G401.6 (cell line): ENCODE measurements around the gene FOXA3.
A peak's percentile ranks its signal among the peaks of the same experiment; 100 is the strongest.
"Not testable (repeated sequence)": the region's sequence is repeated elsewhere in the genome, so short reads cannot be mapped to it uniquely, and the experiment has no call there.

Experiments
- FAIRE-seq: peaks from 2 replicates; lab custom pipeline; 2012; peaks lifted over from hg19 to GRCh38; lab: Jason Lieb, UNC

The FOXA3 gene

DNA sequence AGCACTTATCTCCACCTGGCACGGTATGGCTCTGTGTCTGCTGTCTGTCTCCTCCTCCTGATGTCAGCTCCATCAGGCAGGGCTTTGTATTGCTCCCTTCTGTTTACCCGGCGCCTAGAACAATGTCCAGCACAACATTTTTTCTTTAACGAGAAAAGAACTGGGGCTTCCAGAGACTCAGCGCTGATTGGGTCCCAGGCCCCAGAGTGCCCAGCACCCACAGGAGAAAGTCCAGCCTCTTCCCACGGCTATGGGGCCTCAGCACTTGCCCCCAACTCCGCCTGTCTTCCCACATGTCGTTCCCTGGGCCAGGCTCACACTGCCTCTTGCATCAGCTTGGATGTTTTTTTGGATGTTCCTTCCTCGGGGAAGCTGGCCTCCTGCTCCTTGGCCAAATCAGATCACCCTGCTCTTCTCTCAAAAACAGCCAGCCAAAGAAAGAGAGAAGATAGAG is 31.4 kb downstream of the FOXA3 start:
- no peak for FAIRE-seq

DNA sequence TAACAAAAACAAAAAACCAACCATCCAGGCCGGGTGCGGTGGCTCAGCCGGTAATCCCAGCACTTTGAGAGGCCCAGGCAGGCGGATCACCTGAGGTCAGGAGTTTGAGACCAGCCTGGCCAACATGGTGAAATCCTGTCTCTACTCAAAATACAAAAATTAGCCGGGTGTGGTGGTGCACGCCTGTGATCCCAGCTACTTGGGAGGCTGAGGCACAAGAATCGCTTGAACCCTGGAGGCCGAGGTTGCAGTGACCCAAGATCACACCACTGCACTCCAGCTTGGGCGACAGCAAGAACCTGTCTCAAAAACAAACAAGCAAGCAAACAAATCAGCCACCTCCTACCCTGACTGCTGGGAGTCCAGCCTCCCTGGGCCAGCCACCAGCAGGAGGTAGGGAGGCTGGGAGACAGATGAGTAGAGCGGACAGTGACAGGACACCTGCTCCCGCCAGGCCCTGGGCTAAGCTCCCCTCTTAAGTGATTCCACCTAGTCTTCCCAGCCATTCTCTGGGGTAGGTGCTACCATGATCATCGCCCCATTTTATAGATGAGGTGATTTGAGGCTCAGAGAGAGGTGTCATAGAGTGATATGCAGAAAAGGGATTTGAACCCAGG is 32.0 kb downstream of the FOXA3 start:
- FAIRE-seq = not testable (repeated sequence)

DNA sequence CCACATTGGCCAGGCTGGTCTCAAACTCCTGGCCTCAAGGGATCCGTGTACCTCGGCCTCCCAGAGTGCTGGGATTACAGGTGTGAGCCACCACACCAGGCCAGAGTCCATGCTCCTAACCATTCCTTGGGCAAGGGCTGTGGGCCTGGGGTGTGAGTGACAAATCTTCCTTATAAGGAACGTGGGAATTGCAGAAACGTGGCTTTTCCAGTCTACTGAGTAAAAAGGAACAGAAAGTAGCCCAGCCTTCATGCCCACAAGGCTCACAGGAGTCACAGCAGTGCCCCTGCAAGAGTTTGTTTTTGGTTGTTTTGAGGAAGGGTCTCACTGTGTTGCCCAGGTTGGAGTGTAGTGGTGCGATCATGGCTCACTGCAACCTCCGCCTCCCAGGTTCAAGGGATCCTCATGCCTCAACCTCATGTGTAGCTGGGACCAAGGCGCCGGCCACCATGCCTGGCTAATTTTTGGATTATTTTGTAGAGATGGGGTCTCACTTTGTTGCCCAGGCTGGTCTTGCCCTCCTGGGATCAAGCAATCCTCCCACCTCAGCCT is 33.2 kb downstream of the FOXA3 start:
- no peak for FAIRE-seq

DNA sequence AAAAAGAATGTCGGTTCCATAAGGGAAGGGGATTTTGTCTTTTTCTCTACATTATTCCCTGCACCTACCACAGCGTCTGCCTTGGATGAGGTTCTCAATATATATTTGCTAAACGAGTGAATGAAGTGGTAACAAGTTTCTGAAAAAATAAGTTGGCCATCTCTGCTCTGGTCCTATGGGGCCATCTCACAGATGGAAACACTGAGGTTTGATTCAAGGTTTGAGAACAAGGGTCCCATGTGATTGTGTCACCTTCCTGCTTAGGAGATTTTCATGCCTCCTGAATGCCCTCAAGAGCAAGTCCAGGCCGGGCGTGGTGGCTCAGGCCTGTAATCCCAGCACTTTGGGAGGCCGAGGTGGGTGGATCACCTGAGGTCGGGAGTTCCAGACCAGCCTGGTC is 35.1 kb downstream of the FOXA3 start:
- FAIRE-seq = no peak

DNA sequence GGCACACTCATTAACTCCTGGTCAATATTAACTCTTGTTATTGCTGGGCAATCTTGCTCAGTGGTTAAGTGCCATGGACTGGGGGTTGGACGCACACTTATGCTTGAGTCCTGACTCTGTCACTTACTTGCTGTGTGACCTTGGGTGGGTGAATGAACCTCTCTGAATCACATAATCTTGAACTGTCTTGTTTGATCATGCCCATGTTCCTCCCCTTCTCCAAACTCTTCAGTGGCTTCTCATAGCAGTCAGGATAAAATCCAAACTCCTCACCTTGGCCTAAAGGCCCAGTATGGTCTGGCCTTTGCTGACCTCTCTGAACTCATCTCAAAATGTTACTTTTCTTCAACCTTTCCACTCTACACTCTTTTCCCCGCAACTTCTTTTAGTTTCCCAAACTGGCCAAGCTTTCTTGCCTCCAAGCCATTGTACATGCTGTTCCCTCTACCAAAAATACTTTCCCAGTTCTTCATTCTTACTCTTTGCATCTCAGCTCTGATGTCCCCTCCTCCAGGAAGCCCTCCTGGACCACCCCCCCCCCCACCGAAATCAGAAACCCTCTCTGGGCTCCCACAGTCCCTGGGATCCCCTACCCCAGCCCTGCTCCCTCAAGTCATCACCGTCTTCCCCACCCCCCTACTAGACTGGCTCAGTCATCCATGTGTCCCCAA is 35.9 kb downstream of the FOXA3 start:
- no peak for FAIRE-seq

DNA sequence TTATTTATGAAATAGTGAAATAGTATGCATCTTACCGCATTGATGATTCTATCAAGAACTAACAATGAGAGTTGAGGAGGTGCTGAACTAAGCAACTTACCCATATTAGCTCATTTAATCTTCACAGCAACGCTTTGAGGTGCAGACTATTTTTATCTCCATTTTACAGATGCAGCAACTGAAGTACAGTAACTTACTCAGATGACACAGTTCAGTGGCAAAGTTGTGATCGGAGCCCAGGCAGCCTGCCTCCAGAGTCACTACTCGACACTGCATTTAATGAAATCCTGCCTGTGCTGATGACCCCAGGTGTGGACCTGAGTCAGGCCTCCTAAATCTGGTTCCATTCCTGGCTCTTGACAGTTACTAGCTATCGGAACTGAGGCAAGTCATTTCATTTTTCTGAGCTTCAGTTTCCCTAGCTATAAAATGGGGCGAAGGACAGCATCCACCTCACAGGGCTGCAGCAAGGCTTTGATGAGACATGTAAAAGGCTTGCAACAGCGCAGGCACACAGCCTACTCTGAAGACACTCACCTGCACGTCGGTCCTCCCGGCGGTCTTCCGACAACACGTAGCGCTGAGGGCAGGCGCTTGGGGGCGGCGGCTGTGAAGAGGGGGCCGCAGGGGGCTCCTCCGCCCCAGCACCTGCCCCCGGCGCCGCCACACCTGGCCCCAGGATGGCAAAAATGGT is 36.8 kb downstream of the FOXA3 start:
- no peak for FAIRE-seq

DNA sequence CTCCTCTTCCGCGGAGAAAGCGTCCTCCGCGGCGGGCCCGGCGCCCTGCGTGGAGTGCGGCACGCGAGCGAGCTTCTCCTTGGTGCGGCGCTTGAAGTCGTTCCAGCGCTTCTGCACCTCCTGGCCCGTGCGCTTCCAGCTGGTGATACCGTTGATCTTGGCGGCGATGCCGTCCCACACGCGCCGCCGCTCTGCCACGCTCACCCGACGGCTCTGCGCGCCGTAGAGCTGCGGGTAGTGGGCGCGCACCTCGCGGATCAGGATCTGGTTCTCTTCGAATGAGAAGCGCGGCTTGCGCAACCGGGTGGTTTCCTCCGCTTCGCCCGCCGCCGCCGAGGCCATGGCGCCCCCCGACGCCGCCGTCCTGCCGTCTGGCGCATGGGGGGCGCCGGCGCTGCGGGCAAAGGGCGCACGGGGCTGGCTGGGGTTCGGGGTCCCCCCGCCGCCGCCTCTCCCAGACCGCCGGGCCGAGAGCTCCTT is 37.3 kb downstream of the FOXA3 start:
- no peak for FAIRE-seq

DNA sequence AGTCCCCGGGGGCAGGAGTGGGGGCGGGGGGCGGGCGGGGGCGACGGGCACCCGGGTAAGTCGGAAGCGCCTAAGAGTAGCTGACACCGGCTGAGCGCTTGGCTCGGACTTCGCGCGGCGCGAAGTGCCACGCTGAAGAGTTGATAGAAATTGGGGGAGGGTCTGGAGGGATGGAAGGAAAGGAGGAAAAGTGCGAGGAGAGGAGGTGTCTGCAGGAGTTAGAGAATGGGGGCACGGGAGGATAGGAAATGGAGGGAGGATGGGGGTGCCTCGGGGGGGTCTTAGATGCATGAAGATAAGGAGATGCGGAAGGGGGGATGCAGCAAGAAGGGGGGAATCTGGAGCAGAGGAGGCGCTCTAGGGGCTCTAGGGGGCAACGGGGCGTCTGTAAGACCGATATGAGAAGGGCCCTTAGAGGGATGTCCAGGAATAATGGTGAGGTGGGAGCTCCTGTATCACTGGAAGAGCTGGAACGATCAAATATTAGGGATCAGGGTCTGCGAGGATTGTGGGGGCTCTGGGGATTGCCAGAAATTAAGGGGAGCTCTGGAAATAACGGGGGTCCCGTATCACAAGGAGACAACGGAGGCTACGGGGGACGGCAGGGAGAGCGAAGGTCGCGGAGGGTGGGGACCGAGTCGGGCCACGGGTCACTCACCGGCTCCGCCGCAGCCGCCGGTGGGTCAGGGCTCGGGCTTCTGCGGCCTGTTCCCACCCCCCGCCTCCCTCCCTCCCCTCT is 38.0 kb downstream of the FOXA3 start, which contains the start of gene MYPOP:
TSS of gene MYPOP (minus strand) at position 702 of the 739 bp plus-strand sequence. CDS start 840 bp downstream, outside the sequence.
- FAIRE-seq = no peak

DNA sequence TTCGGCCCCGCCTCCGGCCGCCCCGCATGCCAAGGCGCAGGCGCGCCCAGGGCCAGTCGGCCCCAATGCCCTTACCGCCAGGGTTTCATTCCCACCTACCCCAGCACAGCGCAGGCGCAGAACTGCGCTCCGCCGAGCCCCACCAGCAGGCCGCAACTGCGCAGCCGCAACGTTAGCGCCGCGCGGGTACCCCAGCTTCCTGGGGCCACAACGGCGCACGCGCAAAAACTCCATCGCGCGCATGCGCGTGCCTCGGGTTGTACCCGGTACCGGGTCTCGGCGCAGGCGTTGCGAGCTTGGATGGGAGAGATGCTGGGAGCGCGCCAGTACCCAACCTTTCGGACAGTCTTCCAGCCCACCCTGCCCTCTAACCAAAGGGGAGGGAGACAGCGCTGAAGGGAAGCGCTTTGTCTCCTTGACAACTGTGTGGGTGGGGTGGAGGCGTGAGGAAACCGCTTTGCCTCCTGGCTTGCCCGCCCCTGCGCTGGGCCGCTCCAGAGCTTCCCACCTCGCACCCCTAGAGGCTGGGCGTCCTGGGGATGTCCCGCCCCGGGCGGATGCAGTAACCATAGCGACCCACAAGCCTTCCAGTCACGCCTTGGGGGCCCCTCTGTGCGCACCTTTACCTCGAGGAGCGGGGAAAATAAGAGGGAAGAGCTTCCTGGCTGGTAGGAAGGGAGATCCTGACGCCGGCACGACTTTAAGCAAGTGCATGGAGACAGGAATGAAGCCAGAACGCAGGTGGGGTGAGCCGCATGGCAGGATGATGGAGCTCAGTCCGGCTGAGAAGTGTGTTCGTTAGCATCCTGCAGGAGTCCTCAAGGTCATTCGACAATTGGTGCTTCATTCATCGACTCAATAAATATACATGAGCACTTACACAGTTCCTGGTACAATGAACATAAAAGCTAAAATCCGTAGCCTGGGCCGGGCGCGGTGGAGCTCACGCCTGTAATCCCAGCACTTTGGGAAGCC is 38.8 kb downstream of the FOXA3 start:
- FAIRE-seq = peak; percentile 94

DNA sequence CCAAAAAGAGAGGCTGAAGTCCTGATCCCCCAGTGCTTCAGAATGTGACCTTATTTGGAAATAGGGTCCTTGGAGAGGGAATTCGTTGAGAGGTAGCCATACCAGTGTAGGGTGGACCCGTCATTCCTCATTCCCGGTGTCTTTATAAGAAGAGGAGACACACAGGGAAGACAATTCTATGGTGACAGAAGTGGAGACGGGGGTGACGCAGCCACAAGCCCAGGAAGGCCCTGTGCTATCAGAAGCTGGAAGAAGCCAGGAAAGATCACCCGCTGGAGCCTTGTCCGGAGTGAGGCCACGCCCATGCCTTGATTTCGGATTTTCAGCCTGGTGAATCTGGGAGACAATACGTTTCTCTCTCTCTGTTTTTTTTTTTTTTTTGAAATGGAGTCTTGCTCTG is 40.9 kb downstream of the FOXA3 start:
- no peak for FAIRE-seq

DNA sequence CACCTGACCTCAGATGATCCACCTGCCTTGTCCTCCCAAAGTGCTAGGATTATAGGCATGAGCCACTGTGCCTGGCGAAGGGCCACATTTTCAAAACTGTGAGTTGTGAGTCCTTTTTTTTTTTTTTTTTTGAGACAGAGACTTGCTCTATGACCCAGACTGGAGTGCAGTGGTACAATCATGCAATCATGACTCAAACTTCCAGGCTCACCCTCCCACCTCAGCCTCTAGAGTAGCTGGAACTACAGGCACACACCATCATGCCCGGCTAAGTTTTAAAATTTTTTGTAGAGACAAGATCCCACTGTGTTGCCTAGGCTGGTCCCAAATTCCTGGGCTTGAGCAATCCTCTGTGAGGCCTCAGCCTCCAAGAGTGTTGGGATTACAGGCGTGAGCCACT is 42.1 kb downstream of the FOXA3 start:
- no peak for FAIRE-seq

DNA sequence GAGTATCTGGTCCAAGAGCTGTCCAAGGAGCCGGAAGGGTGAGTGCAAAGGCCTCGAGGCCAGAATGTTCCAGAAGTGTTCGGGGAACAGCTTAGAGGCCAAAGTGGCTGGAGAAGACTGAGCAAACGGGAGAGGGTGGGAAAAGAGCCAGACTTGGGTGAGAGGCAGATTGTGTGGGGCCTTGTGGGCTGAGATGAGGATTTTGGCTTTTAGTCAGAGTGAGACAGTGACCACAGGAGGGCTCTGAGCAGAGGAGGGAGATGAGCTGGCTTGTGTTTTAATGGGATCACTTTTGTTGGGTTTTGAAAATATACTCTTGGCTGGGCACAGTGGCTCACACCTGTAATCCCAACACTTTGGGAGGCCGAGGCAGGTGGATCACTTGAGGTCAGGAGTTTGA is 44.8 kb downstream of the FOXA3 start:
- FAIRE-seq = no peak

DNA sequence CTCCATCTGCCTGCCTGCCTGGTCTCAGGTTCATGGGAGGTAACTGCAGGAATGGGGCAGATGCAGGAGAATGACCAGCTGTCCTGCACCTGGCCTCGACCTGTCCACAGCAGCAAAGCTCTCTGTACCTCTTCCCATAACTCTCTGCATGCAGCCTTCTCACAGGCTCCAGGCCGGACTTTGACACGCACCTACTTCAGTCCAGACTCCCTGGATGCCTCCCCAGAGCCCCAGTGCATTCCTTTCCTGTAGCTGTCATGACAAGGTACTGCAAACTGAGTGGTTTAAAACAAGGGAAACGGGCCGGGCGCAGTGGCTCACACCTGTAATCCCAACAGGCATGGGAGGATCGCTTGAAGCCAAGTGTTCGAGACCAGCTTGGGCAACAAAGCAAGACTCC is 47.2 kb downstream of the FOXA3 start:
- FAIRE-seq = no peak

DNA sequence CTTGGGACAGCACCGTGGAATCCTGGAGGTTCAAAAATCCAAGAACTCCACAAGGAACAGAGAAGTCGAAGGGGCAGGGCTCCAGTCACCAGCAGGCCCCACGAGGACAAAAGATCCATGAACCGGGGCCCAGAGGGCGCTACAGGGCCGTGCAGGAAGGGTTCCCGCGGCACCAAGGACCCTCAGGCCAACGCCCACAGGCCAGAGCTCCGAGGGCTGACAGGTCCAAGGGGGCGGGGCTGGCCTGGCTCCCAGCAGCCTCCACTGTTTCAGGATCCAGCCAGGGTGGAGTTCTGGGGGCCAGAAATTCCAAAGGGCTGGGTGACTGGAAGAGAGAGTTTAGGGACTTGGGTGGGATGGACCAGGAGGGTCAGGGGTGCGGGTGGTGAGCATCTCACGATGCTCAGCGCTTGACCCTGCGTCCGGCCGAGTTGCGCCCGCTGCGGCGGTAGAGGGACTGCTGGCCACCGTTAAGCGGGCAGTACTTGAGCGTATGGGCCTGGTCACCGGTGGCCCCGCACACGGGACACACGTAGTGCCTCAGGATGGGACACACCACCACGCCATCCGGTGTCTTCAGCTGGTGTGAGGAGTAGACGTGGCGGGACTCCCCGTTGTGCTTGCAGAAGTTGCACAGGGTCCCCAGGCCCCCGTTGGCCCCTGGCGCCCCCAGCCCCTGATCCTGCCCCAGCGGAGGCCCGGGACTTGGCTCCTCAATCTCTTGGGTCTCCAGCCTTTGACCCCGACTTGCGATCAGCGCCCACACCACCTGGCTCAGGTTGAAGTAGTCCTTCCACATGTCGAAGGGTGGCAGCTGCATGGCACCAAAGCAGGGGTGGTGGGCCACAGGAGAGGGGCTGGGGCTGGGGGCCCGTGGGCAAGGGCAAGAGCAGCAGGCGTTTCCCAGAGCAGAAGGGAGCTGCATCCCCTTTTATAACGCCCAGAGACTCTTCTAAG is 50.0 kb downstream of the FOXA3 start, which contains the start of gene NANOS2:
TSS of gene NANOS2 (minus strand) at position 905 of the 957 bp plus-strand sequence. CDS start at position 820, 85 bp downstream.
- FAIRE-seq = no peak

DNA sequence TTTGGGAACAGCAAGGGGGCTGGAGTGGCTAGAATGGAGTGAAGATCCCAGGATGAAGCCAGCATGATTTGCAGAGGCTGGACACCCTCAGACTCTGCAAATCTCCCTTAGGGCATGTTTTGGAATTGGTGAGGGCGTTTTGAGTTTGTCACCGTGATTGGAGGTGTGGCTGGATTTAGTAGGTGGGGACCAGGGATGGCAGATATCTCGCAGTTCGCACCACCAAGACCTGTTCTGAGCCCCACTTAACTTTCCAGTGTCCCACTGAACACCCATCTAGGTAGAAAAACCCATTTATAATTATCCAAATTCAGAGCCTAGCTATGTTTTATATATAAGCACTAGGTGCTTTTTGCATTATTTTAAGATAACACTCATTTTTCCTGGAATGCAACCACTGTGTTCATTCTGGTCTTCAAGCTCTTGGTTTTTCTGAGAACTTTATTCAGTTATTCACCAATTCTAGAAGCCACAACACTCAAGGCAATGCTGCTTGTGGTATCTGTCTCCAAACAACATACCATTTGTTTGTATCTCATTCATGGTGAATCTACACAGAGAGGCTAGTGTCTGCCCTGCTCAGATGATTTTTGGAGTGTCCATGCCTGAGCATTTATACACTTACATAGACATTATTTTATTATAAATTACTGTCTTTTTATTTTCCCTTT is 53.4 kb downstream of the FOXA3 start:
- no peak for FAIRE-seq

DNA sequence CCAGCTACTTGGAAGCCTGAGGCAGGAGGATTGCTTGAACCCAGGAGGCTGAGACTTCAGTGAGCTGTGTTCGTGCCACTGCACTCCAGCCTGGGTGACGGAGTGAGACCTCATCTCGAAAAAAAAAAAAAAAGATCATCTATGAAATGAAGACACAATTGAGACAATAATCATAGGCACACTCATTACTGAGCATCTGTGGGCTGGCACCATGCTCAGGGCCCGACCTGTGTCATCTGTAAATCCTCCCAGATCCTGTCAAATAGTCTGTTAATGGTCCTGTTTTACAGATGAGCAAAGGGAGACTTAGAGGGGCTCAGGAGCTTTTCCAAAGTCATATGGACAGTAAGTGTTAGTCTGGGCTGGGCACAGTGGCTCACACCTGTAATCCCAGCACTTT is 54.6 kb downstream of the FOXA3 start:
- FAIRE-seq = no peak

DNA sequence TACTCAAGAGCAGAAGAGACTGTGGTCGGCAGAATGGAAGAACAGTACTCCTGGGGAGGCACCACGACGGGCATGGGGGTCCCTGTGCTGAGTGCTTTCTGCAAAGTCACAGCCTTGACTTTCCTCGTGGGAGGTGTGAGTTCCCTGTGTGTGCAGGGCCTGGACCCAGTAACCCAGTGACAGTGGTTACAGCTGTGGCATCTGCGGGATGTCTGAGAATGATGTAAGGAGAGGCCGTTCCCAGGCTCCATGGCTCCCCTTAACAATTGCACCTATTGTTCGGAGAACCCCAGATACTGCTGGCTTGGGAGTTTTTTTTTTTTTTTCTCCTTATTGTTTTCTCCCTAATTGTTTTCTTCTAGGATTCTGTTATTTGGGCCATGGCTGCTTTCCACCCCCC is 55.6 kb downstream of the FOXA3 start:
- no peak for FAIRE-seq

DNA sequence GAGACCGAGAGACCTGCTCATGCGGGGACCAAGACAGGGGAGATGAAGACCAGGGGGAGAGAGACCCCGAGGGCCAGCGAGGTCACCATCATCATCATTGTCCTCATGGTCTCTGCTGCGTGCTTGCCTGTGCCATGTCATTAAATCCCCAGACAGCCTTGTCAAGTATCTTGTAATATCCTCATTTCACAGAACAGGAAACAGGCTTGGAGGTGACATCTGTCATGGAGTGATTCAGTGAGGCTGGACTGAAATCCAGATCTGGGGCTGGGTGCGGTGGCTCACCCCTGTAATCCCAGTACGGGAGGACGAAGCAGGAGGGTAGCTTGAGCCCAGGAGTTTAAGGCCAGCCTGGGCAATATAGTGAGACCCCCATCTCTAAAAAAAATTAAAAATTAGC is 56.3 kb downstream of the FOXA3 start:
- FAIRE-seq = no peak

DNA sequence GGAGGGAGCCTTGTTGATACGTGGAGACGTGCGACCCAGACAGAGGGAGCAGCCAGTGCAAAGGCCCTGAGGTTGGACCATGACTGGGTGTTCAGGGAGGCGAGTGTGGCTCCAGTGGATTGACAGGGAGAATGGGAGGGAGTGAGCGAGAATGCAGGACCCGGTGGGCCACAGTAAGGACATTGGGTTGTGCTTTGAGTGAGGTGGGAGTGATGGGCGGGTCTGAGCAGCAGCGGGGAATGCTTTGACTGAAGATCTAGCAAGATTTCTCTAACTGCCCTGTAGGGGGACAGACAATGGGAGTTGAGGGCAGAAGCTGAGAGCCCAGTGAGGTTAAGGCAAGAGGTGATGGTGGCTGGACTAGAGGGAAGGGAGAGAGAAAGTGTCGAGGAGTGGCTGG is 58.2 kb downstream of the FOXA3 start:
- no peak for FAIRE-seq
